ENCODE results near the gene MMP28. TPM values are rescaled to one million over a fixed set of nuclear protein-coding genes. Genes with fewer than 3 reads are reported as not detected.

MMP28 gene
- total RNA-seq: 0.28 and 0.38 TPM in 2 replicates

GRCh38 chr17:35795007-35795870 is at the start of gene MMP28:
MMP28 (minus strand) TSS chr17:35795641; CDS start chr17:35795377, 264 bp downstream.

GRCh38 chr17:35808962-35809854 is 13.8 kb upstream of the MMP28 start, which contains the start of gene TAF15:
TAF15 (plus strand) TSS chr17:35809484; CDS start chr17:35809570, 86 bp downstream.

GRCh38 chr17:35760587-35760986 is 34.9 kb downstream of the MMP28 start, which contains the start of gene C17orf50:
C17orf50 (plus strand) TSS chr17:35760887; CDS start chr17:35760942, 55 bp downstream.

GRCh38 chr17:35752945-35753764 is 42.3 kb downstream of the MMP28 start, which contains the start of gene GAS2L2:
GAS2L2 (minus strand) TSS chr17:35753239; CDS start chr17:35752850, 389 bp downstream.

GRCh38 chr17:35731239-35731916 is 64.1 kb downstream of the MMP28 start, which contains the start of gene RASL10B:
RASL10B (plus strand) TSS chr17:35731639; CDS start chr17:35735185, 3,546 bp downstream.

Other genes starting within 250 kb of the MMP28 start
- gene SLFN14, start 234.8 kb downstream of the MMP28 start, total RNA-seq: not detected in 2 replicates
- 4.4 and 5.4 TPM in 2 replicates for gene PEX12, start 217.1 kb downstream of the MMP28 start, total RNA-seq
- 57.2 and 58.9 TPM in 2 replicates for gene AP2B1, start 208.3 kb downstream of the MMP28 start, total RNA-seq
- gene RASL10B, start 64.0 kb downstream of the MMP28 start, total RNA-seq: 1.2 and 3.9 TPM in 2 replicates
- gene GAS2L2, start 42.4 kb downstream of the MMP28 start, total RNA-seq: 0.28 TPM in 1 of 2 replicates, not detected in the other
- not detected in 2 replicates for gene C17orf50, start 34.8 kb downstream of the MMP28 start, total RNA-seq
- 44.5 and 62.1 TPM in 2 replicates for gene TAF15, start 13.8 kb upstream of the MMP28 start, total RNA-seq
- gene HEATR9, start 73.2 kb upstream of the MMP28 start, total RNA-seq: not detected in 2 replicates
- 0.28 TPM in 1 of 2 replicates, not detected in the other for gene CCL5, start 84.7 kb upstream of the MMP28 start, total RNA-seq
- 0.28 and 1.3 TPM in 2 replicates for gene RDM1, start 135.1 kb upstream of the MMP28 start, total RNA-seq
- not detected in 2 replicates for gene LYZL6, start 148.1 kb upstream of the MMP28 start, total RNA-seq
- not detected in 2 replicates for gene CCL16, start 185.9 kb upstream of the MMP28 start, total RNA-seq
- not detected in 2 replicates for gene CCL14, start 191.1 kb upstream of the MMP28 start, total RNA-seq
- gene CCL15, start 205.9 kb upstream of the MMP28 start, total RNA-seq: not detected in 2 replicates
- not detected in 2 replicates for gene CCL23, start 222.3 kb upstream of the MMP28 start, total RNA-seq